HepG2 (cell line): ENCODE results near the gene ABHD17B.

Experiments
- FOSL1 ChIP-seq: sonication (generic); formaldehyde crosslinking; IDR thresholded peaks from 2 replicates; pipeline ENCODE4 v1.9.0; 2021; ENCODE audit warnings: missing genetic modification reagents, borderline replicate concordance
- ZNF687 ChIP-seq: sonication (generic); formaldehyde crosslinking; IDR thresholded peaks from 2 replicates; pipeline ENCODE4 v1.5.1; 2020; ENCODE audit warnings: mild to moderate bottlenecking, missing genetic modification reagents, moderate library complexity

- no peak for TF ChIP-seq FOSL1
- TF ChIP-seq ZNF687 = no peak
These were observed 35.6 kb downstream of the ABHD17B start for GRCh38 chr9:71875345-71875744.
